Stimulated activated CD4-positive, alpha-beta T cell treated with anti-CD3 and anti-CD28 coated beads, Interleukin-2, amount 100 ng/mL, for 24 hours (primary cell): ENCODE data around the gene THUMPD3.
A peak's percentile ranks its signal among the peaks of the same experiment; 100 is the strongest.

Experiments
- DNase-seq, 2 donors: peaks; one replicate each; pipeline ENCODE4 v3.0.0-alpha.2; 2020

Gene THUMPD3

DNA sequence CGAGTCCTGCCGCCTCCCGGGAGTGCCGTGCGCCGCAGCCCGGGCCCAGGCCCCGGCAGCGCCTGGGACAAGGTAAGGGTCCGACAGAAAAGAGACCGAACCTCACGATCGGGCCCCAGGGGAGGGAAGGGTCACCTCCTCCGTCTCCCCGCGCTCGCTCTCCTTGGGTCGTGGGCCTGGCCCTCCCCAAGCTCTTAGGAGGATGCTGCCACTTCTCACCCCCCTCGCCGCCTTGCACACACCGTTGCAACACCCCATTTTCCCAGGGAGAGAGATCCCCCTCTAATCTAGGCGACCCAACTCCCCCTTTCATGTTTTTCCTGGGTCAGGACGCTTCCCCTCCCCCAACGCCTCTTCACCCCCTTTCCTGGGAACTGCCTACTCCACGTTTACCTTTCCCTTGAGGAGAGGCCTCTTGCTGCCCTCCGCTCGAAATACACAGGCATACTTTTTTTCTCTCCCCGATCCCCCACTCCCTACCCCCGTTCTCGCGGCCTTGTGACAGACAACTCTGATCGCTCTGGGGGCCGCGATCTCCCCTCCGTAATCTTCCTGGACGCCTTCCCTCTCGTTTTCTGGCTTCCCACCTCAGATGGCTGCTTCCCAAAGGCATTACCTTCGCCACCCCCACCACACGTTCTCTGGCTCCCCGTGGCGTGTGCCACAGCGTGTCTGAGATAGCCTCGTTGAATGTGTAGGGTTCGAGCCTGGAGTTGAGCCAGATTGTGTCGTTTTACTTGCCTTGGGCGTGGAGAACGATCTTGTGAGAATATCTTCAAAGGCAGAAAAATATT, 35.2 kb downstream of the THUMPD3 start:
- DNase-seq, result peak; percentile 38 to 55

DNA sequence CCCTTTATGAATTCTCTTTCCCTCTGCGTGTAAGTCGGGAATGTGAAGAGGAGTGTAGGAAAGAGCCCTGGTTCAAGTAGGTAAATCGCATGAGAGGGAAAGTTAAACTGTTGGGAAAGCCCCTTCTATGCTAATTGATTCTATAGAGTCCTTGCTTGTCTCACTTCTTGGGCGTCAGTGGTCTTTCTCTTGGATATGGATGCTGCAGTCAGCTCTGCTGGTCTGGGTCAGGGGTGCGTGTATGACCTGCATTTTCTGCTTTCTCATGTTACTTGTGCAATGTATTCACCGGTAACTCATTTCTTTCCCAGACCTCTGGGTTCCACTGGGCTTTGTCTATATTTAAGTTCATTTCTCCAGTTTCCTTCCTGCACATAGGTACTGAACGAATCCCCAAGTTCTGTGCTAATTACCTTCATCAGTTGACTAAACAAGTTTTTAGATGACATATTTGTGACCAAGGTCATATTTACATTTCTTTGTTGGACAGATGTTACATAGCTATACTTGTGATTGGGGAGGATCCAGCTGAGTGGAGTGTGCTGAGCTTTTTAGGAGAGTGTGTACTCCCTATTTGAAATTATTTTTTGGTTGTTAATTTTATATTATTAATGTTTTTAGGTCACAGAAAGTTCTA, 36.0 kb downstream of the THUMPD3 start:
- peak in 1 of 2 donors; percentile 41 for DNase-seq

DNA sequence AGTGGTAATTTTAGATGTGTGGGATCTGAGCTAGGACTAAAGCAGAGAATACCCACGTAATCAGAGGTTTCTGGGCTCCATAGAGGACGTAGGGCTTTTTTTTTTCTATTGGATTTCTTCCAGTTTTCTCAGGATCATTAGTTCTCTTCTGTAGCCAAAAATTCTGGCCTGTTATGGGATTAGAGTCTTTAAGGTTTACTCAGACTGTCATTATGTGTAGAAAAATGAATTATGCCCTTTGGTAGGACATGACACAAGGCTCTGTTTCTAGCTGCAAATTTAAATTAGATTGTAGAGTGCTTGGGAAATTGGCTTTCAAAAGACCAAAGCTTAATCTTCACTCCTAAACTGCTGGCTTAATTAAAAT, 36.5 kb downstream of the THUMPD3 start:
- DNase-seq, result no peak

DNA sequence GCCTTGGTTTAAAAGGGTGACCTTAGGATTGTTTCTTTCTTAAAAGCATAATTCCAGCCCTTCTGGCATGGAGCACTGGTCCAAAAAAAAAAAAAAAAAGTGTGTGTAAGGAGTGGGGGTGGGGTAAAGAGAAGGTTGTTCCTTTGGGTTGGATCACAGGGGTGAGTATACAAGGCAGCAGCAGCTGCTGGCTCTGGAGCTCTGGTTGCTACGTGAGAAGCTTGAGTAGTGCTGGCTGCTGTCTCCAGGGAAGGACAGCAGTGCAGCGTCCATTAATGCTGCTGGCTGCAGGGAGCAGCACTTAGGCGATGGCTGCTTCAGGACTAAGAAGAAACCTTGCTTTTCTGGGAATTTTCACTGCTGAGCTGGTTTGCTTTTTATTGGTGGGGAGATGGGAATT, 36.9 kb downstream of the THUMPD3 start:
- DNase-seq, result no peak

DNA sequence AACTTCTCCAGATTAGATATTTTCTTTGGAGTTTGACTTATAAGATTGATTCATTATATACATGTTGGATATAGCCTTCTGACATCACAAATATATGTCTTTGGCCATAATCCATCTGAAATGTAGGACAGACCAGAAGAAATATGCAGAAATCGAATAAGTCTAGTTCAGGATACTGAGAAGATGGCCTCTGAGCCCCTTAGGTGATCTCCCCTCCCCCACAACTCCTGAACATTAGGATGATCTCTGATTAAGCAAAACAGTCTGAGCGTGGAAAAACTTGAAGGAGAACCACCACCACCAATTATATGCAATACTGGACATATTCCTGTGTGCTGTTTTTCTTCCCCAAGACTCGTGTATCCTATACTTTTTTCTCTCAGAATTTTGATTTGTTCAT, 37.8 kb downstream of the THUMPD3 start:
- DNase-seq, result no peak

DNA sequence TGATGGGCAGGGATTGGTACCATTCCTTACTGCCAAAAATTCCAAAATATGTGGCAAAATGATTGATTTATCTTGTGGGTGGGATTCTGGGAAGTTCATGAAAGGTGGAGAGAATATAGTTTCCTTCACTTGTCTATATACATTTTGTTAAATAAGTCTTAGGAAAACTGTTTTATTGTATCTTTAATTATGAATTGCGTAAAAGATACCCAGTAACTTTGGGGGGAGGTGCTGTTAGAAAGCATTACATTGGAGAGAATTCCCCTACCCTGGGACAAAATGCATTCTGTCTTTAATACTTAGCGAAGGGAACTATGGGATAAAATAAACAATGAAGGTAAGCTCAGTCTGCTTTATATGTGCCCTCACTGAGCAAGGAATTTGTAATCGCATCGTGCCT, 39.1 kb downstream of the THUMPD3 start:
- no peak for DNase-seq

DNA sequence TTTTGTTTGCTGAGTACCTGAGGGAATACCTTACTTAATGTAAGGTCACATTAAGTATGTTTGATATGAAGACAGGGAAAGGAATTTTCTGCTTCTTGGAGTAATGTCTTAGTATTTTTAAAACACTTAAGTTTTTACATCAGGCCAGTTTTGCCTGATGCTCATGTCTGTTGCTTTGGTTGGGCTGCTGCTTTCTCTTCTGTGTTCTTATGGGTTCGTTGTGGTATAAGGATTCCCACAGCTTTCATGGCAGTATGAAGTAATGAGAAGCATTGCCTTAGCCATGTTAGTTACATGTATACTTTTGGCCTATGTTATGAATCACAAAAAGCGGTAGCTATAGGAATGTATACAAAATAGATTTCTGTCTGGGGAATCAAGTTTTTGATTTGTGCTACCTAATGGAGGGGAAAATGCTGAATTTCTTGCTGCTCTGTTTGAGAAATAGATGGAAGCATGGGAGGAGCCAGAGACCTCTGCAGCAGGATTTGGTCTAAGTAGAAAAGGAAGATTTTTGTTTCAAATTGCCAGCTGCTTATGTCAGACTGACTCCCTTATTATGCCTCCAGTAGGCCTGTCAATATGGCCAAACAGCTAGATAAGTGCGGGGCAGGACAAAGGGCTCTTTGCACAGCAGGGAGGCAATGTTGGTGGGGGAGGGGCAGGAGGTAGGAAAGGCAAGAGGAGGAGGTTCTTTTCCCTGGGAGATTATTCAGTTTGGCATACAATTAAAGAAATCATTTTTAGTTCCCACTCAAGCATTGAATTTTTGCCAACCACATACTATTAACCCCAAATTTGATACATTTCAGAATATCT, 39.8 kb downstream of the THUMPD3 start:
- no peak for DNase-seq

DNA sequence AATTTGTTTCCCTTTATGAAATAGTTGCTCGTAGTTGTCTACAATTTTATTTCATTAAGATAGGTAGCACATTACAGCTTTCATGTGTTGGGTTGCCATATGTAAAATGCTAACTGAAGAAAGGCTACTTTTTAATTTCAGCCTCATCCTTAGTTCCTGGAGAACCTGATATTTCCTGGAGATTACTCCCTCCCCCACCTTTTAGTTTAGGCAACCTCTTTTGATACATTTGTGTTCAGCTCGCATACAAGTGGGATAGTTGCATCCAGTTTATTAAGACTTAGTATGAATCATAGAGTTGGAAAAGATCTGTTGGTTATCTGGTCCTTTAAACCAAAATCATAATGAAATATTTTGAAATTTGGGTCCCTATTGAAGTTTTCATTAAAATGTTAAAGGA, 40.6 kb downstream of the THUMPD3 start:
- no peak for DNase-seq

DNA sequence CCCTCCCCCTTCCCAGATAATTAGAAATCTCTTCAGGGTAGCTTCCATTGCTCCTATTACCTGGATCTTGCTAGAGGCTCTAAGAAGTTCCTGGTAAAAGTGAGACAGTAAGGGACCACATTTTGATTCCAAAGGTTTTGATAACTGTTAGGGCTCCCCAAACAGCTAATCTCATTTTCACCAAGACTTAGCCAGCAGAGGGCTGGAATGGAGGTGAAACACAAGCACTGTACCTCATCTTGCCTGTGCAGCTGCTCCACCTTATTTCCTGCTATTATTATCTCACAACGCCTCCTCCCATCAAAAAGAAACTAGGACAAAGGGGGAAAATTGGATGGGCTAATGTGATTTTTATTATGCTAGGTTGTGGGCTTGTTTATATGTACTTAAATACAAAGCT, 41.8 kb downstream of the THUMPD3 start:
- no peak for DNase-seq

DNA sequence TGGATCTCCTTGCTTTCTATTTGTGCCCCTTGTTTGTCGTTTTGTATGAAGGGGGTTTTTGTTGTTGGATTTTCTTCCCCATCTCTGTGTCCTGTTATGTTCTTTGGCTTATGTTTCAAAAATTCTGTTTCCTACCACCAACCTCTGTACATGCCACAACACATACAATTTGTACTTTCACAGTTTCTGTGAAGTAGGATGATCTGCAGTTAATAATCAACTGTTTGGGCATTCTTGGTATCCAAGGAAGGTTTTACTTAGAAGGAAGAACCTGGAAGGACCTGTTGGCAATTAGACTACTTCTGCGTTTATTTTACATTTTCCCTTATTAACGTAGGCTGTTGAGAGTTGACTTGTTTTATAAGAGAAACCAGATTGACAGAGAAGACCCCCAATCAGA, 42.9 kb downstream of the THUMPD3 start:
- DNase-seq, result no peak

DNA sequence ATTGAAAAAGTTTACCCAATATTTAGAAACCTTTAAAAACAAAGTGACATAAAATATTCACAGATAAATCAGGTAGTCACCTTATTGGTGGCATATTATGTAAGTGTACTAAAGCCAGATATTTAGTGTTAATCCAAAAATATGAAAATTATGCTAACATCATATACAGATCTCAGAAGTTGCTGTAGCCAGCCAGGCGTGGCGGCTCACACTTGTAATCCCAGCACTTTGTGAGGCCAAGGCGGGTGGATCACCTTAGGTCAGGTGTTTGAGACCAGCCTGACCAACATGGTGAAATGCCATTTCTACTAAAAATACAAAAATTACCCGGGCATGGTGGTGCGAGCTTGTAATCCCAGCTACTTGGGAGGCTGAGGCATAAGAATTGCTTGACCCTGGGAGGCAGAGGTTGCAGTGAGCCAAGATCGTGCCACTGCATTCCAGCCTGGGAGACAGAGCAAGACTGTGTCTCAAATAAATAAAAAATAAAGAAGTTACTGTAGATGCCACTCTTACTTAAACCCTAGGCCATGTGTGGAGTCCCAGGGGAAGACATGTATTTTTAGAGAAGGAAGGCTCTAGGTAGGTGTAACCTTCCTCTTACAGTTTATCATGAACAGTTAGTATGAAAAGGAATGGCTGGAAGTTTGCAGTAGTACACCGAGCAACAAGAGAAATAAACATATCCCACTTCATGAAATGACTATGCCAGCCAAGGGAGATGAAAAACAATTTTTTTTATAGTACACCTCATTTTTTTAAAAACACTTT, 44.2 kb downstream of the THUMPD3 start:
- no peak for DNase-seq

DNA sequence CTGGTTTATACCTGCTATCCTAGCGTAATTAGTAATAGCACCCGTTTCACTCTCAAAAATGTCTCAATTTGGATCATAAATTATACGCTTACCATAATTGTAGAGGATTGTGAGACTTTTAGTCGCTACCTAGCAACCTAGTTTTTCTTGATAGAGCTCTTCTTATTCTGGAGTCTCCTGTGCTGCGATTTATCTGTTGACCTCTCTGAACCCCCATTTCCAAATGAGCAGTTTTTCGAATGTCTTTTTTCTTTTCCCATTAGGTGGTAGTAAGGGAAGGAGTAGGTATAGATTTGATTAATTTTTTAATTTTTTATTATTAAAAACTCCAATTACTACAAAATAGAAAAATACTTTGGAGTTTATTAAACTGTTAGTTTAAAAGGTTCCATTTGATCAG, 45.2 kb downstream of the THUMPD3 start:
- DNase-seq, result no peak

DNA sequence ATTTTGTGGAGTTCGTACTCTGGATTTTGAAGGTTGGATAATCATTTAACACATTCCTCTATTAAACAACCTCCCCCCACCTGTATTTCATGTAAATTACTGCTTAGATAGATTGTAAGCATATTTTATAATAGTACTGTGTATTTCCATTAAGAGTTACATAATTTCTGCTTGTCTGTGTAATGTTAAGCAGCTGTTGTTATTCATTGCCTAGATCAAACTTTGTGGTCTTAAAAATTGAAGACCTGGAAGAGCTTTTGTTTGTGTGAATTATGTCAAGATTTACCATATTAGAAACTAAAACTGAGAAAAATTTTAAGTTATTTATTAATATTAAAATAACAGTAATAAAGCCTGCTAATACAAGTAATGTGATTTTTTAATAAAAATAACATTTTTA, 45.7 kb downstream of the THUMPD3 start:
- DNase-seq, result no peak

DNA sequence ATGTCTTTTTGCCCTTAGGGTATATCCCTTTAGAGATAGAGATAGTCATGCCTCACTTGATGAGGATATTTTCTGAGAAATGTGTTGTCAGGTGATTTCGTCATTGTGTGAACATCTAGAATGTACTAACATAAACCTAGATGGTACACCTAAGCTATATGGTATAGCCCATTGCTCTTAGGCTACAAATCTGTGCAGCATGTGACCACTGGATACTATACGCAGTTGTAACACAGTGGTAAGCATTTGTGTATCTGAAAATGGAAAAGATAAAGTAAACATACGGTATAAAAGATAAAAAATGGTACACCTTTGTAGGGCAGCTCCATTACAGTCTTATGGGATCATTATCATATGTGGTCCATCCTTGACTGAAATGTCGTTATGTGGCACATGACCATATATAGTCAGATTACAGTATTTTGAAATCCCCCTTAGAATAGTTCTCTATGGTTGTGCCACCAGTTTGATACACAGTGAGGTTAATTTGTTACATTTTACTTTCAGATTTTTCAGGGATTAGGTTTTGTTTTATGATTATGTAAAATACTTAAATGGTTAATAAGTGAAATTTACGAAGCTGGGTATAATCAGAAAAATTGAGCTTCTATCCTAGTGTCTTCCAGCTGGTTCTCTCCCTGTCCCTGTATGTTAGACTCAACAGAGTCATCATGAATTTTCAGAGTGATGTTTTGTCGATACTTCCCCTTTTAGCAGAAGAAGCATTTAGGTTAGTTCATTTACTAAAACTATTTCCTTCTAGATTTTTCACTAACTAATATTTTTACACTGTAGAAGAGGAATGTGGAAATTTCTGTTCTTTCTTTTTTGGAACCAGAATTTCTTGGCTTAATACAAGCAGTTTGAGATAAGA, 47.4 kb downstream of the THUMPD3 start:
- DNase-seq, result no peak

DNA sequence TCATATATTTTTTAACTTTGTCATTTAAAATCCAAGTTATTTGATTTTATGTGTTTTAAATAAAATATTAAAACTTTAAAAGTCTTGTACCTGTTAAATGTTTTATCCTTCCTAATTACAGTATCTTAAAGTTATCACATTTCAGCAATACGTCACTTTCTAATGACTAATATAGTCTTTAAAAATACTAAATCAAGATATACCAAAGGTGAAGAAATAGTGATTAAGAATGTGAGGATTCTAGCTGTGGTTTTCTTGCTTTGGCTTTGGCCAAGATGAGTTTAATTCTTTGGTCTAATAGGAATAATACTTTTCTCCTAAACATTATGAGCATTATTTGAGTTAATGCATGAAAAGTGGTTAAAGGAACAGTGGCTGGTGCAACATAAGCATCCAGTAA, 48.4 kb downstream of the THUMPD3 start:
- no peak for DNase-seq

DNA sequence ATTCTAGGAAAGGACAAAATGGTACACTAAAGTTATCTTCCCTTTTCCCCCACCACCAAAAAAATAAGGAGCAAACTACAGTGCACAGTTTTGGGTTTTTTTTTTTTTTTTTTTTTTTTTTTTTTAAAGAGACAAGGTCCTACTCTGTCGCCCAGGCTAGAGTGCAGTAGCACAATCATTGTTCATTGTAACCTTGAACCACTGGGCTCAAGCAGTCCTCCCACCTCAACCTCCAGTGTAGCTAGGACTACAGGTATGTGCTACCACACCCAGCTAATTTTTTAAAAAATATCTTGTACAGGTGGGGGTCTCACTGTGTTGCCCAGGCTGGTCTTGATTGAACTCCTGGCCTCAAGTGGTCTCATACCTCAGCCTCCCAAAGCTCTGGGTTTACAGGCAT, 49.4 kb downstream of the THUMPD3 start:
- no peak for DNase-seq

DNA sequence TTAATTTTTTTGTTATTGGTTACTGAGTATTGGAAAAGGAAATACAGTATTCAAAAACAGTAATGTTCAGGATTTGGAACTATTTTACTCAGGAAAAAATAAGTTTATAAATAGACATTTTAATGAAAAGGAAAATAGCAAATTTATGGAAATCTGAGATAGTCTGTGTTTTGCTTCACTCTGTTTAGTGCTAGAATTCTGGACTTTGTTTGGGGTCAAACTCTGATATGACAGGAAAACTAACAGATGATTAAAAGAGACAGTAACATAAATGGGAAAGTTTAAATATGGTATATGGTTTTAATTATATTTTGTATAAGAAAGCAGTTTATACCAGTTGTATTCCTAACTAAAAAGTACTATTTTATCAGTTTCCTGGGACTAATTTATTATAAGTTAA, 52.0 kb downstream of the THUMPD3 start:
- DNase-seq, result no peak

DNA sequence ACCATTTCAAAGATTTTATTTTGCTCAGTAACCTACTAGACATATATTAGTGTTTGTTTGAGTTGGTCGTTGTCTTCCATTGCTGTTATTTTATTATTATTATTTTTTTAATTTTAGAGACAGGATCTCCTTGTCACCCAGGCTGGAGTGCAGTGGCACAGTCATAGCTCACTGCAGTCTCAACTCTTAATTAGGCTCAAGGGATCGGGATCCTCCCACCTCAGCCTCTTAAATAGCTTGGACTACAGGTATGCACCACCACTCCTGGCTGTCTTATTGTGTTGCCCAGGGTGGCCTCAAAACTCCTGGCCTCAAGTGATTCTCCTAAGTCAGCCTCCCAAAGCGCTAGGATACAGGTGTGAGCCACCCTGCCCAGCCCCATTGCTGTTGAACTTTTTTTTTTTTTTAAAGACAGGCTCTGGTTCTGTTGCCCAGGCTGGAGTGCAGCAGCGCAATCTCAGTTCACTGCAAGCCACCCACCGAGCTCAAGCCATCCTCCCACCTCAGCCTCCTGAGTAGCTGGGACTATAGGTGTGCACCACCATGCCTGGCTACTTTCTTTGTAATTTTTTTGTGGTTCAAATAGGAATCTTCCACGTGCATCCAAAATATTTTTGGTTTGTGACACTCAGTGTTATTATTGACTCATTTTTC, 52.8 kb downstream of the THUMPD3 start:
- no peak for DNase-seq

DNA sequence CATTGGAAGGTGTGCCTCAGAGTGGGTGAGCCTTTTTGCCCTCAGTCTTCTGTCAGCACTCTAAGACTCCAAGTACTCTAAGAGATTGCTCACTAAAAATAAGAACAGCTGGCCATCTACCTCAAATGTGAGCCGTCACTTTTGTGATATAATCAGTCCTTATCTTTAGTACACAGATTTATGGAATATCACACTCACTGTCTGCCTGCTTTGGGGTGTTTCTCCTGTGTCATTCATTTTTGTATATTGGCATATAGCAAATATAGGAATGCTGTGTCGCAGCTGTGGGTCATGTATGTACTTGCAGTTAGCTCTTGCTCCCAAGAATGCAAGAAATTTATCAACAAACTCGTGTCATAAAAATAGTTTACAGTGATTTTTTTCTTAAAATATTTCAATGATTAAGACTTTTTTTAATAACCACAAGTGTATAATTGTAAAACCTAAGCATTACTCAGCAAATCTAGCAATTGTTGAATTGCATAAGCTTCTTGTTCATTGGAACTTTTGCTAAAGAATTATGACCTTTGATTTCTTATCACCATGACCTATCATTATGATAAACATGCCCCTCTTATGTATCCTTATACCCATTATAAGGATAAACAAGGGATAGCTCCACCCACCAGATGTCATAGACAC, 53.4 kb downstream of the THUMPD3 start:
- DNase-seq, result no peak

DNA sequence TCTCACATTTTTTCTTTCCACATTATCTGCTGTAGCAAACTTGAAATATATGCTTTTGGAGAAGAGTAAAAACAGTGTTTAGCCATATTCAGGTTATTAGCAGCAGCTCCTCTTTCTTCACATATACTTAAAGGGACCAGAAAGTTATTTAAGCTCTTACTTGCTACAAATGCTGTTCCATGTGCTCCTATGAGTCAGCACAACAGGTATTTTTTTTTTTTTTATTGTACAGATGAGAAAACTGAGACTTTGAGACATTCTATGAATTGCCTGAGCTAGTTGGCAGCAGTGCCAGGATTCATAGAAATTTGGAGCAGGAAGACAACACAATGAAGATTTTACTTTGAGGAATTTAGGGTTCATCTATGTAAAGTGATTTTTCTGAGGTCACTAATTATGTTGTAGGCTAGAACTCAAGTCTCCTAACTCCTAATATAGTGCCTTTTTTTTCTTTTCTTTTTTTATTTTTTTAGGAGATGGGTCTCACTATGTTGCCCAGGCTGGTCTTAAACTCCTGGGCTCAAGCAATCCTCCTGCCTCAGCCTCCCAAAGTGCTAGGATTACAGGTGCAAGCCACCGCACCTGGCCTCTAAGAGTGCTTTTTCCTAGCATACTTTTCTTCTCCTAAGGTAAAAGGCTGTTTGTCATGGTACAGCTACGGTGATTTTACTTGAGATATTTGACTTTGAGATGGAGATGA, 58.1 kb downstream of the THUMPD3 start:
- no peak for DNase-seq
